HG03280 (cell line): ENCODE results near the gene KLHL29.

Source experiments
- ATAC-seq: cut with Tn5 transposase; IDR thresholded peaks from one replicate; pipeline ENCODE4 v1.9.1; 2021; ENCODE audit warnings: mild to moderate bottlenecking, moderate library complexity; ENCODE audit not compliant: unreplicated experiment

KLHL29 gene

DNA sequence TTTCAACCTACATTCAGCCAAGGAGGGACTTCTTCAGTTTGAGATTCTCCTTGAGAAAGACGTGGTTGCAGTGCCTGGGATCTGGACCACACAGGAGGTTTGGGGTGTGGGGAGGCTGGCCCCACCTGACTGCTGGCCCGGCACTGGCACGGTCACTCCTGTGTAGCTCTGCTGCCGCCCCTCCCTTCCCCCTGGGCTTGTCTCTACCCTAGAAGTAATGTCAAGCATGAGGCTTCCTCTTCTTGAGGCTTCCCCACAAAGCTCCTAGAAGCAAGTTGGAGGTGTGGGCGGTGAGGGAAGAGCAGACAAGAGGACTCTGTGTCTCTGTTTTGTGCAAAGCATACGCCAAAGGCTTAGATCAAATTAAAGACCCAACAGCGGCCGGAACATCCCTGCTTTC is 8.7 kb downstream of the KLHL29 start:
- no peak for ATAC-seq

DNA sequence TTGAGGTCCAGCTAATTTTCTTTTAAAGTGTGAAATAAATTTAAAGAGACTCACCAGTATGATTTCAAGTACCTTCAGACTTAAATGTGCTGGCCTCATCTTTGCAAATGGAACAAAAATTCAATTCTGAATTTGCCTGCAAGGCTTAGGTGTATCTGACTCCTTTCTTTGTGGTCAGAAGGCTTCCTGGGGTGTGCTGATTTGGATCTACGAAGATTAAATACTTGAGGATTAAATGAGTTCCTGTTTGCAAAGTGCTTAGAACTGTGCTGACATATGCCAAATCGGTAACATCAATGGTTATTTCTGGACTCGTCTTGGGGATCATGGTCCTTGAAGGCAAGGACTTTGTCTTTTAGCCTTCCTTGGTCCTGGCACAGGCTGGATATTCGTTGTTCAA is 9.7 kb downstream of the KLHL29 start:
- ATAC-seq, result no peak

DNA sequence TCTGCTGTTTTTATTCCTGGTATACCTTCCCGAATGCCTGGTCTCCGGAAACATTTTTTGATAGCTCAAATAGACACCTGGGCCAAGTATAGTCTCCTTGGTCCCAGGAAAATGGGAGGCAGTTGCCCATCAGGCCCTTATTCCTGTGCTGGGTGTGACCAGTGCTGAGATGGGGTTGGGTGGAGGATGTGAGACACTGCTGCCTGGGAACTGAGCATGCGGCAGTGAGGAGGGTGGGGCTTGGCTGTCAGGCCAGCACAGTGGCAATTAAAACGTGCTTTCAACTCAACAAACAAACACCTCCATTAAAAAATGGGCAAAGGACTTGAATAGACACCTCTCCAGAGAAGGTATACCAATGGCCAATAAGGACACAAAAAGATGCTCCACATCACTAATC is 12.5 kb downstream of the KLHL29 start:
- no peak for ATAC-seq

DNA sequence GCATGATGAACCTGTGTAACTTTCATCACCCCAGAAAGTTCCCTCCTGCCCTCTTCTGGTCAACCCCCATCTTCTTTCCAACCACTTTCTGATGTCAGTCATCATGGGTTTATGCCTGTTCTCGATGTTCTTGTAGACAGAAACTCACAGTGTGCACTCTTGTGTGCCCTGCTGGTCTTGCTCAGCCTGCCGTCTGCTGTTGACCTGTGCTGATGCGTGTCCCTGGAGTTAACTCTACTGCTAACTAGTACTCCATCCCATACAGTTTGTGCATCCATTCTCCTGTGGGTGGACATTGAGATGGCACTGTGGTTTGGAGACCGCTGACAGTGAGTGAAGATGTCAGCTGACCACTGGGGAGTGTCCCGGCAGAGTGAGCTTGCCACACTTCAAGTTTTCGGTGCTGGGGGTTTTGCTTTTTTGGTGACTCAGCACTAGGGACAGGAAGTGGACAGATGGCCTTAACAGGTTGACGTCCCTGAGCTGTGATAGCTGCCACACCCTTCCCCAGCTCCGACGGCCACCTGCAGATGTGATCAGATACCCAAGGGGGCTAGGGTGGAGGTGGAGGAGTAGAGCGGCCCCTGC is 14.8 kb downstream of the KLHL29 start:
- ATAC-seq, result peak; percentile 64

DNA sequence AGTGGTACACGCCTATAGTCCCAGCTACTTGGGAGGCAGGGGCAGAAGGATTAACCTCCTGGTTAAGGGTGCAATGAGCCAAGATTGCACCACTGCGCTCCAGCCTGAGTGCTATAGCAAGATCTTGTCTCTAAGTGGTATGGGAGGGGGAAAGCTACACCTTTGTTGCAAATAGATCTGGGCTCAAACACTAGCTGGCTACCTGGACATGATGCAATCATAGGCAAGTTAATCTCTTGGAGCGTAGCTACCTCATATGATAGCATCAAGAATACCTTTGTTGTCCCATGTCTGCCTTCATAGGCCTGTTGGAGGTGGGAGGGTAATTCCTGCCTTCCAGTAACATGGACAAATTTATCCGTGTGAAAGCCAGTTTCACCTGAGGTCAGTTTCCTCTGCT is 15.7 kb downstream of the KLHL29 start:
- ATAC-seq, result no peak

DNA sequence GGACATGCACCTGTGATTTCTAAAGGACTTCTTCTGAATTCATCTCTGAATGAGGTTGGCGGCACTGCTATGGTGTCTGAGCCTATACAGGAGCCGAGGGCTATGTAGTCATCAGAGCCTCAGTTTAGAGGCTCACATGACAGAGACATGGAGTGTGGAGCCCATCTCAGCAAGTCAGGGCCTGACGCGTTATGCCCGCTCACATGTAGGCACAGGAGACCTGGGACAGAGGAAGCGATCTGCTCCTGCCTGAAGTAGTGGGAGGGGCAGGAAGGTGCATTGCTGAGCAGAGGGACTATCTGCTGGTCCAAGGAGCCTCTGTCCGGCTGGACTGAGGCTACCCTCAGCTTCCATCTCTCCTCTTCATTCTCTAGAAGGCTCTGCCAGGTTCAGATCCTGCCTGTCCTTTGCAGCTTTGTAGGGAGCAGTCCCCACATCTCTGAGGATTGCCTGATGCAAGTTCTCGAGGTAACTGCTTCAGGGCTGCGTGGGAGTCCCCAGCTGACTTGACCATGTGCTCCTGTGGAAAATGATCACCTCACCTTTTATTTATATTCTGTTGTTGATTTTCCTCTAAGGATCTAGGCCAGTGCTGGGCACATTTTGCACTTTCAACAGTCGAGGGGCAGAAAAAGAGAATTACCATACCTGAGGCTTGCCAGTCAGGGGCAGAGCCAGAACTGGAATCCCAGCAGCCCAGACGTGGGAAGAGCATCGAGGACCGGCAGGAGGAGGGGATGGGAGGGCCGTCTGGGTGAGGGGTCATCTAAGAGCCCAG is 16.6 kb downstream of the KLHL29 start:
- ATAC-seq, result no peak

DNA sequence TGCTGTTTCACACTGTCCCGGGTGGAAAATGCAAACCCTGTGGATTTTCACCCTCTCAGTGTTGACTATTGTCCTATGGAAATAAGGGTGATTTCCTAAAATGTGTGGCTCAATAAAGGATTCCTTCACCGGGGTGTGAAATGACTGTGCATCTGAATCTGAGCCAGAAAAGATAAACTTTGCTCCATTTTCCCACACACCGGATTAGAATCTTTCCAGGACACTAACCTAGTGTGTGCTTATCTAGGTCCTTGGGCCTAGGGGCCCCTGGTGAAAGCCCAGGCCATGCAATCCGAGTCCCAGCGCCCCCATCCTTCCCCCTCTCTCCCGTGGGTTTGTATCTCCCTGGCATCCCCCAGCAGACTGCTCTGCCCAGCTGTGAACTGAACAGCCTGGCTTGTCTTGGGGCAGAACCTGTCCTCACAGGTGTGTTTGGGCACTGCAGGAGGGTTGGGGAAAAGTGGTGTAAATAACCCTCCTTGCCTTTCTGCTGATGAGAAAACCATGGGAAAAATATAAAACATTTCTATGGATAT is 17.3 kb downstream of the KLHL29 start:
- no peak for ATAC-seq

DNA sequence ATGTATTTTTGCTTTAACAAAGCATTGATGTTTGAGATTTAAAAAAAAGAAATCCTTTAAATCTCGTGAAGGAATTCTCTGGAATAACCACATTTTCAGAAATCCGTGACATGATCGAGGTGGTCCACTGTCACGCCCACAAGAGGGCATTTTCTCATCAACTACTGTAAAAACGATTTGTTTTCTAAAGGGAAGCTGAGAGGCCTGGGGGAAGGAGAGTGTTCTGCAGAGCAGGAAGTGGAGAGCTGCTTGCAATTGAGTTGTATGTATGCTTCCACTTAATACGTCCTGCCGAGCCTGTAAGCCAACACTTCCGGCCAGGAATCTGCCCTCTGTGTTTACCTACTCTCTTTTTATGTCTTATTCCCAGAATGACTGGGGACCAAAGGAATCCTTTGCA is 19.4 kb downstream of the KLHL29 start:
- ATAC-seq, result no peak

DNA sequence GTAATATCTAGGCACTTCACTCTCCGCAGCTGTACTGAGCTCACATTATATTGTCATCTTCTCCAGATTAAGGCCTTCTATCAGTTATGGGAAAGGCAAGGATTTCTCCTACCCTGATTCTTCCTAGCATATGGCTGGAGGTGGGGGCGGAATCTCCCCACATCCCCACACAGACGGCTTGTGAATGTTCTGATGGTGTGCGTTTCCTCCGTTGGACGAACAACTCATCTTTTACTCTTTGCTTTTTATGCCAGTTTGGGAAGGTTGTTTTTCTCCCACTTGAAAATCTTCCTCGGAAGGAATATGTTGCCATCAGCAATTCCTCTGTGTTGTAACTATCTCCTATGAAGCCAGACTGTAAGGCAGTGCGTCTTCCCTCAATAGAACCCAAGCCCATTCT is 24.3 kb downstream of the KLHL29 start:
- no peak for ATAC-seq

DNA sequence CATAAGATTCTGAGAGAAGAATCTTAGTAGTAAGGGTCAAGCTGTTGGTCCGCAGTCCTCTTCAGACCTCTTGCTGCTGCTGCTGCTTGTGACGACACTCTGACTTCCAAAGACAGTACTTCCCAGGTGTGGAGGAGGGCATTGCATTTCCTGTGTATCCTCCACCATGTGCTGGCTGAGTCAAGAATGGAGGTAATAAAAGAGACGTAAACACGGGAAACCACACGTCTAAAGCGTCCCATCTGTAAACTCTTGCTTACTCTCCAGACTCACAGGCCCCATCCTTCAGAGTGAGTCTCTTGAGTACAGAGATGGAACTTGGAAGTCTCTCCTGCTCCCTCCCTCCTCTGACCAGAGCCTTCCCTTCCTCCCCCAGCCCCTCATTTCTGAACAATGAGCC is 25.6 kb downstream of the KLHL29 start:
- ATAC-seq, result no peak

DNA sequence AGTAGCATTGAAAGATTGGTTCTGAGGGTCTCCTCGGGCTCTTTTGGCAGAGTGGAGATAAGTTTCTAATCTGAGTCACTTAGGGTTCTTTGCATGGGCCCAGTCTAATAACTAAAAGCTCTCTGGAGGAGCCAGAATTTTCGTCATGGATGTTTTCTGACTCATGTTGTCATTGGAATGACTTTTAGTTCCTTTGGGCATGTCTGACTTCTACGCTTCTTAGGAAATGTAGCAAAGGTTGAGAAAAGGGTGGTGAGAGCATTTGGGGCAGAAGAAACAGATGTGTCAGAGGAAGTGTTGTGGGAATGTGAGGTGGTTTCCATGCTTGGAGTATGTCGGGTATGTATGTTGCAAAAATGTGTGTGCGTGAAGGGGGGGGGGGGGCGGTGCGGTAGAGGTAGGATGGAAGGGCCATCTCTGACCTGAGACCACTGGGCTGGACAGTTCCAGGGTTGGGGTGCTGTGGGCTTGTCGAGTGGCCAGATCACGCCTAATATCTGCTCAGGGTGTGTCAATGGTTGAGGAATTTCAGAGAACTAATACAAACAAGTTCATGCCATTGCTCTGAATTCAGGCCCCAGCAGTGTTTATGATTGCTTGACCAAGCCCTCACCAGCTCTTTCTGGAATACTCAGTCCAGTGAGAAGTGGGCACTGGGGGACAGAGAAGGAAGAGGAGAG is 26.9 kb downstream of the KLHL29 start:
- ATAC-seq, result no peak

DNA sequence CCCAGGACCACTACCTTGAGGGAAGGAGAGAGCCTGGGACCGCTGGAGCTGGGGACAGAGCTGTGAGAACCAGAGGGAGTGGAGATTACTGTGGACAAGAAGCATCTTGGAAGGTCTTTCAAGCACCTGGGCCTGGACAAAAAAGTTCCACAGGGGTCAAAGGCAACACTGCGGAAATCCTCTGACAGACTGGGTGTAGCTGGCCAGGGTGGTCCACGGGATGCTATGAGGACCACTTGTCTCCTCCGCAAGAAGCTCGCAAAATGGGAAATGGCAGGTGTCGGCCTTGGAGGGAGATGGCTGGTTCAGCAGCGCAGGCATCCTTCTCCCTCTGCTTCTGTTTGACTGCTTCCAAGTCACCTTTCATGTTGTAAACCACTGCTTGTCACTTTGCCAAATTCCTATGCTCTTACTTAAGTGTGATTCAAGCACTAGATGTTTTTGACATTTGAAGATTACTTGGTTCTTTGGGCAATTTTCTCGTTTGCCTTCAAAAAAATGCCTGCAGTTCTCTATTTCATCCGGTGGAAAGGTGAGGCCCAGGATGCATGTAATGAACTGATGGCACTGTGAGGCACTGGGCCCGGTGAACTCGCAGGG is 27.7 kb downstream of the KLHL29 start:
- no peak for ATAC-seq

DNA sequence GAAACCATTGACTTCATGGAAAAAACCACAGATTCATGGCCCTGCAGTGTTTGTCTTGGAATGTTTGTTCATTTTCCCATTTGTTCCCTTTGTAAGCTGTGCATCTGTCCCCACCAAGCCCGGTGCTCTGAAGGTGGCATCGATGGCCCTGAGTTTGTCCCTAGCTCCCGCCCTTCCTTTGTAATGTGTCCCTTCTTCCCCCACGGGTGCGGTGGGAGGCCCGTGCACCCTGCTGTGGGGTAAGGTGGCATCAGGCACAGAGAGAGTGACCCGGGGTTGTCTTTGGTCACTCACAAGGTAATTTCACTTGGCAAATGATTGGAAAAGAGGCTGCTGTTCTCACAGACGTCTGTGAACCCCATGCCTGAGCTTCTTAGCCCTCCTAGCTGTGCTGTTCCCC is 28.7 kb downstream of the KLHL29 start:
- ATAC-seq, result no peak

DNA sequence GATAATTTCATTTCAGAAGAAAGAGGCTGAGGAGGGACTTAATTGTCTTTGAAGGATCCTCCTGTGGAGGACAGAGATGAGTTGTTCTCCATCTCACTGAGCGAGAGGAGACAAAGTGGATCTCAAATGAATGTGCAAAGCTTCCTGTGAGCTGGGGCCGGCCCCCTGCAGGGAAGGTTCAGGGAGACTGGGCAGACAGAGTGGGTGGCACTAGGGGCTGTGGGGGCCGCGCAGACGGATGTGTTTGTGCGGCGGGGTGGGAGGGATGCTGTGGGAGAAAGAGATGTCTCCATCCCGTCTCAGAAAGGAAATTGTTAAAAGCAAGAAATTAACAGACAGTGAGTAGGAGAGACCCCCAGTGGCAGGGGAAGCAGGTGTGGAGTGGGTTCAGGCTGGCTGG is 29.1 kb downstream of the KLHL29 start:
- ATAC-seq, result no peak

DNA sequence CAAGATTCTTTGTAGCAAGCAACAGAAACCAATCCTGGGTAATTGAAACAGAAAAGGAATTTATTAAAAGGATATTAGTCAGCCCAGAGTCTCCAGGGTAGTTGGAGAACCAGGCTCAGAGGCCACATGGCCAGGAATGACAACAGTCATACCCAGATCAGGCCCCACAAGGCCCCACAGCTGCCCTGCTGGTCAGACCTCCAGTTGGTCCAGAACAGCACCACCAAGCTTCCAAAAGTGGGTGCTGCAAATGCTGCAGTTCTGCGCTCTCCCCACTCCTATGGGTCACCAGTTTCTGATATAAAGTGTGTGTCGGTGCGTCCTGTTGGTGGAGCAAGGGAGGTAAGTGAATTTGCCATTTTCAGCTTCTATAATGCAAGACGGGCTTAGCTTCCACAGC is 29.9 kb downstream of the KLHL29 start:
- ATAC-seq, result no peak

DNA sequence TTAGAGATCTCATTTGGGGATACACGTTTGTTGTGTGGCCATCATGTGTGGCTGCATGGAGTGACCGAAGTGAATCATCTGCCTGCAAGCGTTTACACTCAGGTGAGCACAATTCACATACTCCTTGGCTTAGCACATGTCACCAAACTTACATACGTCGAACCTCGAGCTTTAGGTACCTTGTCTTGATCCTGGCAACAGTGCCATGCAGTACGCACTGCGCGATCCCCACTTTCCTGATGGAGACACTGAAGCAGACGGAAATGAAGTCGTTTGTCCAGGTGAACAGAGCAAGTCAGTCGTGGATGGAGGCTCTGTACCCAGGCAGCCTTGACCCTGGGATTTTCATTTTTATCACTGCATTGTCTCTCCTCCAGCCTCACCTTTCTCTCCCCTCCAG is 32.3 kb downstream of the KLHL29 start:
- no peak for ATAC-seq

DNA sequence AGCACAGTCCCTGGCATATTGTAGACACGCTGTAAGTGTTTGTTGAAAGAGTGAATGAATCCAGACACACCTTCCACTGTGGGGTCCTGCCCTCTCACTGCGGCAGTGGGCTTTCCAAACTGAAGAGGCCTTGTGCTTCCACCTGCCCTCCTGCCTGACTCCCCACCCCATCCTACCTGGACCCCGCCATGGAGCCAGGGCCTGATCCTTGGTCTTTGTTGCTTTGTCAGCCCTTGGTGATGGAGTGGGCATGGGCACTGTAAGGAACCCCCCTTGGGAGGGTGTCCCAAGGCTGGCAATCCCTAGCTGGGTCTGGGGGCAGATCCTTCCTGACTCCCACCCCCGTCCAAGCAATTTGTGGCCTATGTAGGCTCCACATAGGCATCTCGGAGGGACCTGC is 33.1 kb downstream of the KLHL29 start:
- no peak for ATAC-seq

DNA sequence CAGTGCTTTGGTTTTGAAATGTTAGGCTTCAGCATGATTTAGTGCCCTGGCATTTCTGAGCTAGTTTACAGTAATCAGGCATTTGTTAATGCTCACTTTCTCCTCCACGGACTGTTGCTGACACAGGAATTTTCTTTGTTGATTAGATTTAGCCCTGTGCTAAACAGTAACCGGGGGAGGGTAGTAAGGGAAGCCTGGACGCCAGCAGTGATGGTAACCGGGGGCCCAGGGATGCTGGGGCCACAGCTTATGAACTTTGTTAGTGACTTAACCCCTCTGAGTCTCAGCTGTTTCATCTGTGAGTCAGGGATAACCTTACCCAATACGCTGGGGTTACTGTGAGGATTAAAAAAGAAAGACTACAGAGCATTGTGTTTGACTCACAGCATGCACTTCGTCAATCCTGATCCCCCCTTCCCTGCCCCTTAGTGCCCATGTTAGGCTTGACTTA is 33.5 kb downstream of the KLHL29 start:
- no peak for ATAC-seq

DNA sequence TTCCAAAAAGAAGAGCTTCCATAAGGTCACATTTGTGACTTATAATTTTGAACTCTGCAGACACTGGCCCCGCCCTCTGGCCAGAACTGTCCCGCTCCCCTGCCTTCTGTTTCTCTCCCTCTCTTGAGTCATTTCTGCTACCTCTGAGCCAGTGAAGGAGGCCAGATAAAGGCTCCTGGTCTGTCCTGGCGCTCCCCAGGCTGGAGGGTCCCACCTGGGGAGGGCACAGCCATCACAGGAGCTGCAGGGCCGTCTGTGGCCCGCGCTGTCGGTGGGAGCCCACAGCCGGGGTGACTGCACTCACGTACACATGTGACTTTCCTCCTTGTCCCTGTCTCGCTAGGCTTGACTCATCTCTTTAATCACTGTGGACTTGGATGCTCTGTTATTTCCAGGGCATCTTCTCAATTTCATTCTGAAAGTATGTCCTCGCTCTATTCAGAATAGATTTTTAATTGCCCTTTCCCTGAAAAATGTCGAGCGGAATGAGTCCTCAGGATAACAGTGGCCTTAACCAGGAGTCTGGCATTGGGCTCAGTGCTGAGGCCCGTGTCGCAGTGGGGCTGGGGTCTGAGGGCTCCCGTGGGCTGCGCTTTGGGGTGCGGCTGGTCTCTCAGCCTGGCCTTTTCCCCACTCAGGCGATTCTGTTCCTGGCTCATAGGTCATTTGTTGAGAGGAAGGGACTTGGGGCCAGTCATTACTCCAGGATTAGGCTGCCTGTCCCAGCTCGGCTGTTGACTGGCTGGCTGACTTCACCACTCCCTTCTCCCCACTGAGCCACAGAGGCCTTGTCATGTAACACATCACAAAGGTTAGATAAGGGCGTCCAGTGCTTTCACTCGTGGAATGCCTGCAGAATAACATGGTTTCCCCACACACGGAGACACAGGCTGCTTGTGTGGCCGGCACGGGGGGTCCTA is 34.5 kb downstream of the KLHL29 start:
- no peak for ATAC-seq

DNA sequence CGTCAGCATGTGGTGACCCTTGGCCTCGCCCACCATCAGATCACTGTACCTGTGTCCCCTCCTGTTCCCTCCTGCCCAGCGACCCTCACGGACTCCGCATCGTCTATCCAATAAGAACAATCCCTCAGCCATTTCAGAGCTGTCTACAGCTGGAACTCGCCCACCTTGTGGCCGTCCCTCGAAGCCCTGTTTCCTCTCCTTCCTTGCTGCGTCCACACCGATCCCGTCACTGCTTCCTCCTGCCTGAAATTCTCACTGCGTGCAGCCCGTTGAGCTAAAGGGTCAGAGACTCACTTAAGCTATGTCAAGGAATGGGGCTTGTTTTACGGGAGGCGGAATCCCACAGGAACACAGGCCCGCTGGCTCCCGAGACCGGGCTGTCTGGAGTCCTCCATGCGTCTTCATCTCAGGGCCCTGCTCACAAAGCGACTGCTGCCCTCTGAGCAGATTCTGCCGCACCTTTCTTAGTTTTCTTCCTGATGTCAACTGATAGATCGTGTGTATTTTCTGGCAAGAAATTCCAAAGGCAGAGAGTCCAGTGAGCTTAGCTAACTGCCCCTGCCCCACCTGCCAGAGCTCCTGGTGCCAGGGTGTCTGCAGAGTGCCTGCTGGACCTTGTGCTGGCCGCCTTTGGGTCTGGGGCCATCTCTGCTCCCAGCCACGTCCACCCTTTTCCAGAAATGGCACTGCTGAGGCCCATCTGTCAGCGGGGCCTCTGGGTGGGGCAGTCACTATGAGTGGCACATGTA is 35.3 kb downstream of the KLHL29 start:
- ATAC-seq, result no peak
